Neuron (in vitro differentiated cells): Measurements from ENCODE around the gene PAX8.

Experiments
- H2AFZ ChIP-seq: one replicate; pipeline ENCODE4 v1.6.1; 2013; ENCODE audit warnings: low read depth, mild to moderate bottlenecking, inconsistent platforms, low read length, moderate library complexity
- H3K27me3 ChIP-seq: one replicate; pipeline ENCODE4 v1.6.1; 2013; ENCODE audit warnings: low read length; ENCODE audit not compliant: insufficient read depth
- H3K36me3 ChIP-seq: one replicate; pipeline ENCODE4 v1.6.1; 2013; ENCODE audit warnings: low read length; ENCODE audit not compliant: insufficient read depth
- H3K4me1 ChIP-seq: one replicate; pipeline ENCODE4 v1.6.1; 2013; ENCODE audit warnings: low read length; ENCODE audit not compliant: insufficient read depth
- H3K4me3 ChIP-seq: 2 replicates; pipeline ENCODE4 v1.5.1; 2013; ENCODE audit warnings: mild to moderate bottlenecking, low read length, moderate library complexity
- H3K9me3 ChIP-seq: one replicate; pipeline ENCODE4 v1.6.1; 2013; ENCODE audit warnings: low read length

PAX8 gene

GRCh38 chr2:113216321-113216720 is 62.4 kb downstream of the PAX8 start:
- no peaks in the 10 kb centered on the region for H3K36me3 ChIP-seq
- peaks cover 16% of the 10 kb centered on the region for H3K4me1 ChIP-seq
- H3K9me3 ChIP-seq = no peaks in the 10 kb centered on the region
- no peak overlapping the region for H3K4me3 ChIP-seq
- no peak overlapping the region for H2AFZ ChIP-seq
- H3K27me3 ChIP-seq = no peaks in the 10 kb centered on the region

GRCh38 chr2:113215056-113215455 is 63.7 kb downstream of the PAX8 start:
- no peak overlapping the region for H3K4me3 ChIP-seq

GRCh38 chr2:113214141-113214540 is 64.6 kb downstream of the PAX8 start:
- Histone ChIP-seq H3K9me3 (no peaks in the 10 kb centered on the region), H3K4me3 (no peak overlapping the region), H3K27me3 (no peaks in the 10 kb centered on the region), H2AFZ (no peak overlapping the region), H3K36me3 (no peaks in the 10 kb centered on the region), H3K4me1 (peaks cover 16% of the 10 kb centered on the region)

More at GRCh38 chr2:113215056-113215455, 63.7 kb downstream of the PAX8 start:
- Histone ChIP-seq H3K4me1 (peaks cover 16% of the 10 kb centered on the region), H3K27me3 (no peaks in the 10 kb centered on the region), H3K9me3 (no peaks in the 10 kb centered on the region), H3K36me3 (no peaks in the 10 kb centered on the region), H2AFZ (no peak overlapping the region)

GRCh38 chr2:113213061-113213930 is 65.4 kb downstream of the PAX8 start:
- Histone ChIP-seq H3K4me3 (no peak overlapping the region), H3K36me3 (no peaks in the 10 kb centered on the region), H3K27me3 (no peaks in the 10 kb centered on the region), H2AFZ (no peak overlapping the region), H3K4me1 (peaks cover 12% of the 10 kb centered on the region), H3K9me3 (no peaks in the 10 kb centered on the region)

GRCh38 chr2:113212245-113213060 is 66.3 kb downstream of the PAX8 start:
- Histone ChIP-seq H3K4me3 (no peak overlapping the region), H3K36me3 (no peaks in the 10 kb centered on the region), H3K4me1 (peaks cover 5% of the 10 kb centered on the region), H3K9me3 (no peaks in the 10 kb centered on the region), H3K27me3 (no peaks in the 10 kb centered on the region), H2AFZ (no peak overlapping the region)

GRCh38 chr2:113211226-113212105 is 67.3 kb downstream of the PAX8 start:
- Histone ChIP-seq H2AFZ (no peak overlapping the region), H3K36me3 (no peaks in the 10 kb centered on the region), H3K4me3 (no peak overlapping the region), H3K27me3 (no peaks in the 10 kb centered on the region), H3K9me3 (no peaks in the 10 kb centered on the region), H3K4me1 (peaks cover 5% of the 10 kb centered on the region)

GRCh38 chr2:113209646-113210171 is 69.0 kb downstream of the PAX8 start:
- Histone ChIP-seq H3K9me3 (no peaks in the 10 kb centered on the region), H3K27me3 (no peaks in the 10 kb centered on the region), H2AFZ (no peak overlapping the region)

GRCh38 chr2:113209011-113209645 is 69.6 kb downstream of the PAX8 start:
- Histone ChIP-seq H3K9me3 (no peaks in the 10 kb centered on the region), H2AFZ (no peak overlapping the region), H3K36me3 (no peaks in the 10 kb centered on the region), H3K27me3 (no peaks in the 10 kb centered on the region), H3K4me1 (peaks cover 5% of the 10 kb centered on the region), H3K4me3 (no peak overlapping the region)

More at GRCh38 chr2:113209646-113210171, 69.0 kb downstream of the PAX8 start:
- no peak overlapping the region for H3K4me3 ChIP-seq
- peaks cover 5% of the 10 kb centered on the region for H3K4me1 ChIP-seq
- H3K36me3 ChIP-seq = no peaks in the 10 kb centered on the region

- Histone ChIP-seq H2AFZ (no peak overlapping the region), H3K4me3 (no peak overlapping the region), H3K9me3 (no peaks in the 10 kb centered on the region), H3K4me1 (peaks cover 5% of the 10 kb centered on the region), H3K36me3 (no peaks in the 10 kb centered on the region), H3K27me3 (no peaks in the 10 kb centered on the region)
Measured at GRCh38 chr2:113208396-113208795, 70.3 kb downstream of the PAX8 start.

- no peak overlapping the region for H2AFZ ChIP-seq
- no peaks in the 10 kb centered on the region for H3K36me3 ChIP-seq
- no peaks in the 10 kb centered on the region for H3K9me3 ChIP-seq
- no peak overlapping the region for H3K4me3 ChIP-seq
- no peaks in the 10 kb centered on the region for H3K27me3 ChIP-seq
- peaks cover 6% of the 10 kb centered on the region for H3K4me1 ChIP-seq
Measured at GRCh38 chr2:113207021-113207420, 71.7 kb downstream of the PAX8 start.

GRCh38 chr2:113206251-113206650 is 72.5 kb downstream of the PAX8 start:
- Histone ChIP-seq H3K4me3 (no peak overlapping the region), H3K9me3 (no peaks in the 10 kb centered on the region), H3K36me3 (no peaks in the 10 kb centered on the region), H2AFZ (no peak overlapping the region), H3K4me1 (peaks cover 6% of the 10 kb centered on the region), H3K27me3 (no peaks in the 10 kb centered on the region)

GRCh38 chr2:113203901-113204519 is 74.7 kb downstream of the PAX8 start:
- no peaks in the 10 kb centered on the region for H3K9me3 ChIP-seq
- no peak overlapping the region for H2AFZ ChIP-seq
- no peaks in the 10 kb centered on the region for H3K36me3 ChIP-seq
- H3K27me3 ChIP-seq = no peaks in the 10 kb centered on the region
- no peak overlapping the region for H3K4me3 ChIP-seq
- peaks cover 7% of the 10 kb centered on the region for H3K4me1 ChIP-seq
